HG03039 (cell line): ENCODE measurements around the gene EWSR1.

Source experiments
- ATAC-seq: cut with Tn5 transposase; IDR thresholded peaks from one replicate; pipeline ENCODE4 v1.9.1; 2021; ENCODE audit warnings: mild to moderate bottlenecking, moderate library complexity; ENCODE audit not compliant: unreplicated experiment

The EWSR1 gene

GRCh38 chr22:29315286-29316140 is 47.4 kb downstream of the EWSR1 start, which contains the start of gene RASL10A:
Gene RASL10A, minus strand, starts transcription at chr22:29315697. Its CDS starts 451 bp downstream, at chr22:29315246.
- no peak for ATAC-seq

- no peak for ATAC-seq
Measured at GRCh38 chr22:29316141-29316828, 48.2 kb downstream of the EWSR1 start.

DNA sequence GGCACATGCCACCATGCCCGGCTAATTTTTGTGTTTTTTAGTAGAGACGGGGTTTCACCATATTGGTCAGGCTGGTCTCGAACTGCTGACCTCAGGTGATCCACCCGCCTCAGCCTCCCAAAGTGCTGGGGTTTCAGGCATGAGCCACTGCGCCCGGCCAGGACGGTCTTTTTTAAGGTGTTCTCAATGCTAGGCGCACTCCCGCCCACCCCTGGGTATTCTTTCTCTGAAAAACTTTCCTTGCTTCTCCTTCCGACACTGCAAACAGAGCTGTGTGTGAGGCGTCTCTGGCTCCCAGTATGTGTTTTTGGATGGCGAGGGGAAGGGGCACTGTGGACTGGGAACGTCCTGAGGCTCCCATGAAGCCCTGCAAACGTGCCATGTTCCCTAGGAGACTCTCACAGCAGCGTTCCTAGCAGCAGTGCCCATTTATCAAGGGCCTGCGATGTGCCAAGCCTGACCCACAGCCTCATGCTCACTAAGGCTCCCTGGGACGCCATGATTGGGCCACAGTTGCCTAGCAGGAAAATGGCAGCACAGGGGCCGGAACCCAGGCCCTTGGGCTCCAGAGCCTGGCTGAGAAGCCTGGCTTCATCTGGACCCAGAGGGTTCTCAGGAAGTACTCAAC is 49.9 kb downstream of the EWSR1 start:
- no peak for ATAC-seq

GRCh38 chr22:29319072-29319471 is 51.0 kb downstream of the EWSR1 start:
- ATAC-seq = no peak

DNA sequence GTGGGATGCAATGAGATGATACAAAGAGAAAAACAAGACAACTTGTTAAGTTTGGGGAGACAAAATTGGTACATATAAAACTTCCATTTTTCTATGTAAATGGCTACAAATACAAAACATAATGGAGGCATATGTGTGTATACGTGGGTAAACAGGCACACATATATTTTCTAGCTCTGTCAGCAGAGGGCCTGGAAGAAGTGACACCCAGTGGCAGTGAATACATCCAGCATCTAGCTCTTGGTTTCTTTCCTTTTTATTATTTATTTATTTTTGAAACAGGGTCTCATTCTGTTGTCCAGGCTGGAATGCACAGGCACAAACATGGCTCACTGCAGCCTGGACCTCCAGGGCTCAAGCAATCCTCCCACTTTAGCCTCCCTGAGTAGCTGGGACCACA is 52.5 kb downstream of the EWSR1 start:
- no peak for ATAC-seq

- no peak for ATAC-seq
Measured at GRCh38 chr22:29323641-29324040, 55.6 kb downstream of the EWSR1 start.

DNA sequence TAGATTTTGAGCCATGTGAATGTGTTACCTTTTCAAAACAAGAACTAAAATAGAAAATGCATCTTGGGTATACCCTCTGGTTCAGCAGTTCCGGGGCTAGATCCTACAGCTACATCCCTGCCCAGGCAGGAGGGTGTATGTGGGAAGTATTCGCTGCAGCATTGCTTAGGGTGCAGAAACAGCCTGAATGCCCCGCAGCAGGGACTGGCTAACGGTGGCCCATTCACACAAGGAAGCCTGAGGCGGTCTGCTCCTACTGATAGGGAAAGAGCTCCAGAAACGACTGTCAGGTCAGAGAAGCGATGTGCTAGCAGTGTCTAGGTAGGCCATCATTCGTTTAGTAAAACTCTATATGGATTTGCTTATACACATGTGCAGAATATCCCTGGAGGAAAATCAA is 57.3 kb downstream of the EWSR1 start:
- no peak for ATAC-seq

DNA sequence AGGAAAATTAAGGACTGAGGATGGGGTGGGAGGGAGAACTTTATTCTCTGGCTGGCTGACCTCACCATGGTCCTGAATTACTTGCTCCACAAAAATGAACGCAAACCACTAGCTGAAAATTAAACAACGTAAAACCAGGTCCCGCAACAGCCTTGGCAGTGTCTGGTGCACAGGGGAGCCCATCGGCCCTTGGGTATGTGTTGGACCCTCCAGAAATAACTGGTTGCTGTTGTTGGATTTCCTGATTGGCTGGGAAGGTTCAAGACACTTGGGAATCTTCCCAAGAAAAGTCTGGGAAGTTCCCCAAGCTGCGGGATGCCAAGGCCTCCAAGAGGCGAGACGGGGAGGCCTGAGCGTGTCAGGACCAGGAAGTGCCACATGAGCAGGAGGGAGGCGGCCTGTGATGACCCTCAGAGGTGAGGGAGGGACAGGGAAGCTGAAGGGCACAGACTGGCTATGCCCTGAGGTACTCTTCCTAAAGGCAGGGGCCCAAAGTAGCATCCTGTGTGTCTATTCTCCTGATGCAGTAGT is 57.8 kb downstream of the EWSR1 start:
- ATAC-seq = no peak

GRCh38 chr22:29326481-29326880 is 58.4 kb downstream of the EWSR1 start:
- ATAC-seq = no peak

- no peak for ATAC-seq
Measured at GRCh38 chr22:29327089-29327764, 59.2 kb downstream of the EWSR1 start.

DNA sequence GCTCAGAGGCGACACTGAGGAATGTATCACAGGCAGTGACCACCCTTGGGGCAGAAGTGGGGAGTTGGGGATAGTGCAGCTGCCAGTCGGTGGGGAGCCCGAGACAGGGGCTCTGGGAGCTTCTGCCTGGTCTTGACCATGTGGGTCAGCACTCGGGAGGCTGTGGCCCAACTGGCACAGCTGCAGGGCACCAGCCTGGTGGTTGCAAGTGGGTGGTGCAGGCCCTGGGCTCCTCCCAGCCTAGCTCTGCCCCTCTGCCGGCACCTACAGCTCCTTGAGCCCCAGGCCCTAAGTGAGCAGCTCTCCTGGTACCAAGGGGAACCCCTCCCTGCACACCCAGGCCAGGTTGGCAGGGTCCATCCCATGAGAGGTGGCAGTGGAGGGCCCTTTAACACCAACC is 60.0 kb downstream of the EWSR1 start:
- no peak for ATAC-seq

GRCh38 chr22:29328566-29329500 is 60.8 kb downstream of the EWSR1 start:
- ATAC-seq = no peak

GRCh38 chr22:29329581-29329980 is 61.5 kb downstream of the EWSR1 start:
- no peak for ATAC-seq

- ATAC-seq = no peak
Measured at GRCh38 chr22:29330291-29330690, 62.2 kb downstream of the EWSR1 start.

DNA sequence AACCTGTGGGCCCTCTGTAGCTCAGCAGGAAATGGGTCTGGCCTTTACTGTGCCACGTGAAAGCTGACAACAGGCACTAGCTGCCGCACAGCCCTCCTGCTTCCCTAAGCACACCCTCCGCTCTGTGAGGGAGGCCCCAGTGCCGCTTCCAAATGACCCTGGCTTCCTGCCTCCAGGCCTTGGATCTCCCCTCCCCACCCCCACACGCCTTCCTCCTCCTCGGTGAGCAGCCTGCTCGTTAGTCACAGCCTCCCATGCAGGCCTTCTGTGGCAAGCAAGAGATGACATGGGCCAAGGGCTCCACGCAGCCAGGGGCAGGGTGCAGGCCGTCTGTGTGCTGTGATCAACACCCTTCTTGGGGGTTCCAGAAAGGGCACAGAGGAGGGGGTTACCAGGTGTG is 62.7 kb downstream of the EWSR1 start:
- ATAC-seq = no peak

DNA sequence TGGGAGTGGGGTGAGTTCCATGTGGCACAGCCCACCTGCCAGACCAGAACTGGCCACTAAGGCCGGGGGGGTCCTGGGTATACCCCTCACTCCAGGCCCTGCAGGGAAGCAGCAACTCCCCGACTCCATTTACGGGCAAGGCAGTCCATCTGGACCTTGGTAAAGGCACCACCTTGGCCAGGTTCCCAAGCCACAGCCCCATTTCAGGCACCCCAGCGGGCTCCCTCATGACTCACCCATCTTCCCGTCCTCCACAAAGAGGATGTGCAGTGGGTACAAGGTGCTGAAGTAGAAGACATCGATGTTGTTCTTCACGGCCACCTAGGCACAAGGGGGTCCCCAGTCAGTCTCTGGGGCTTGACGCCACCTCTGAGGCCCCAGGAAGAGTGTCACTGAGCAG is 63.1 kb downstream of the EWSR1 start:
- no peak for ATAC-seq

GRCh38 chr22:29331658-29332300 is 63.7 kb downstream of the EWSR1 start:
- ATAC-seq = no peak

DNA sequence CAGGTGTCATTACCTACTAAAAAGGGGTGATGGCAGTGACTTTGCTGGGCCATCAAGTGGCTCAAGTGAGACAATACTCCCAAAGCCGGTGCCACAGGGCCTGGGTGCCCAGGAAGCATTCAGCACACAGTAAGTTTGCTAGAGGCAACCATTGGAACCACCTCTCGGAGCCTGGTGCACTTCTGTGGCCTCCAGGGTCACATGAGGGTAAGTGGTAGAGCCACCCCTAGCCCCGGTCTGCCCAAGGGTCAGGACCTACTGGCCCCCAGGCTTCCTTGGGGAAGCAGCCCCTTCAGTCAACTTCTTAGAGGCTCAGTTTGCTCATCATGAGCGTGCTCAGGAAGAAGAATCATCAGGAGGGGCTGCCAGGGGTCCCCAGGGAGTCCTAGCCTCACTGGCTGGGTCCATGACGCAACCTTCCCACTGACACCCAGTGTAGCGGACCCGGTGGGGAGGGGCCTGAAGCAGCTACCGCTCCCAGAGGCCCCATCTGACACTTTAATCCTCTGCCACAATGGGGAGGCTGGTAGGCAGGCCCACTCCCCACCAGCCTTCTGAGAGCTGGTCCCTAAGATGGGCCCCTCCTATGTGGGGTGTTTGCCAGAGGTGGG is 64.9 kb downstream of the EWSR1 start:
- no peak for ATAC-seq

- ATAC-seq = no peak
Measured at GRCh38 chr22:29334148-29334547, 66.1 kb downstream of the EWSR1 start.
